A673 (cell line): ENCODE measurements around the gene IRGC. TPM values are rescaled to one million over a fixed set of nuclear protein-coding genes. Genes with fewer than 3 reads are reported as not detected.

ENCODE experiments used
- BruUV-seq: library from RNA; stranded (reverse); fragments of 400-500 nt; replicated peaks from 2 replicates; lab custom pipeline; 2021; lab: Mats Ljungman, UMichigan
- CTCF ChIA-PET: fragments of 300-600 bp; sonication (Branson Sonifier 250); formaldehyde crosslinking; loops from one replicate; lab custom pipeline; 2022; ENCODE audit warnings: antibody characterized with exemption; lab: Charles Lee
- POLR2A ChIA-PET: fragments of 300-600 bp; sonication (Branson Sonifier 250); formaldehyde crosslinking; loops from one replicate; lab custom pipeline; 2022; ENCODE audit warnings: antibody characterized with exemption; ENCODE audit not compliant: low non-redundant PET; lab: Charles Lee
- DNase-seq: peaks from one replicate; pipeline ENCODE4 v3.0.0-alpha.2; 2015; ENCODE audit warnings: low spot score
- H3K27ac ChIP-seq: fragments of 200-600 bp; sonication (generic); 2 replicates; pipeline ENCODE4 v1.5.1; 2016; ENCODE audit warnings: mixed run types, low read depth, mild to moderate bottlenecking, mixed read lengths, antibody characterized with exemption, low read length; ENCODE audit not compliant: poor library complexity, severe bottlenecking
- H3K27me3 ChIP-seq: fragments of 200-600 bp; sonication (generic); replicated peaks from 2 replicates; pipeline ENCODE4 v1.6.1; 2017; ENCODE audit warnings: mixed run types, low read depth, mild to moderate bottlenecking, mixed read lengths, antibody characterized with exemption, low read length; ENCODE audit not compliant: insufficient read depth, poor library complexity
- H3K36me3 ChIP-seq: fragments of 200-600 bp; sonication (generic); 2 replicates; pipeline ENCODE4 v1.6.1; 2016; ENCODE audit warnings: mixed run types, mild to moderate bottlenecking, mixed read lengths, antibody characterized with exemption, low read length; ENCODE audit not compliant: insufficient read depth, poor library complexity, severe bottlenecking
- H3K4me1 ChIP-seq: fragments of 200-600 bp; sonication (generic); 2 replicates; pipeline ENCODE4 v1.6.1; 2017; ENCODE audit warnings: mixed run types, mild to moderate bottlenecking, mixed read lengths, antibody characterized with exemption, low read length; ENCODE audit not compliant: insufficient read depth, poor library complexity, severe bottlenecking
- H3K4me3 ChIP-seq: fragments of 200-600 bp; sonication (generic); 2 replicates; pipeline ENCODE4 v1.5.1; 2016; ENCODE audit warnings: low read depth, mixed run types, mild to moderate bottlenecking, mixed read lengths, low read length; ENCODE audit not compliant: poor library complexity, severe bottlenecking
- H3K9me3 ChIP-seq: fragments of 200-600 bp; sonication (generic); 2 replicates; pipeline ENCODE4 v1.6.1; 2016; ENCODE audit warnings: mixed run types, low read depth, mild to moderate bottlenecking, mixed read lengths, antibody characterized with exemption, low read length; ENCODE audit not compliant: poor library complexity, severe bottlenecking
- CTCF ChIP-seq: fragments of 300-800, 200-600 bp; sonication (generic); conservative IDR thresholded peaks from 2 replicates; pipeline ENCODE4 v1.5.1; 2017; ENCODE audit warnings: low read depth, mild to moderate bottlenecking, antibody characterized with exemption, low read length, moderate library complexity, mixed read lengths
- EZH2 ChIP-seq: fragments of 200-600 bp; sonication (generic); IDR thresholded peaks from 2 replicates; pipeline ENCODE4 v1.6.1; 2017; ENCODE audit warnings: borderline replicate concordance, low read depth, mild to moderate bottlenecking, mixed read lengths, antibody characterized with exemption, low read length; ENCODE audit not compliant: poor library complexity, severe bottlenecking
- intact Hi-C: fragments of 100-400 bp; cut with micrococcal nuclease; formaldehyde crosslinking; loops from one replicate; pipeline ENCODE4 v1.10.0; 2022; ENCODE audit not compliant: unreplicated experiment
- total RNA-seq: library from RNA; stranded (reverse); gene quantifications from 2 replicates; pipeline ENCODE4 v1.2.3, GENCODE V29; 2021

IRGC gene
- total RNA-seq, 1 experiment from 2014 or later = not detected

GRCh38 chr19:43751466-43752220 is 35.8 kb downstream of the IRGC start:
- TF ChIP-seq CTCF = no peak
- TF ChIP-seq EZH2 = no peak
- Histone ChIP-seq H3K9me3 (no peaks in the 10 kb centered on the region), H3K36me3 (peaks cover 50% of the 10 kb centered on the region), H3K27ac (no peak overlapping the region), H3K4me3 (no peak overlapping the region), H3K27me3 (no peaks in the 10 kb centered on the region), H3K4me1 (peaks cover 11% of the 10 kb centered on the region)
- POLR2A ChIA-PET = no interaction called here
- no TSS peak for BruUV-seq
- DNase-seq = no peak
- CTCF ChIA-PET = no interaction called here
- intact Hi-C loops = no loop called here

DNA sequence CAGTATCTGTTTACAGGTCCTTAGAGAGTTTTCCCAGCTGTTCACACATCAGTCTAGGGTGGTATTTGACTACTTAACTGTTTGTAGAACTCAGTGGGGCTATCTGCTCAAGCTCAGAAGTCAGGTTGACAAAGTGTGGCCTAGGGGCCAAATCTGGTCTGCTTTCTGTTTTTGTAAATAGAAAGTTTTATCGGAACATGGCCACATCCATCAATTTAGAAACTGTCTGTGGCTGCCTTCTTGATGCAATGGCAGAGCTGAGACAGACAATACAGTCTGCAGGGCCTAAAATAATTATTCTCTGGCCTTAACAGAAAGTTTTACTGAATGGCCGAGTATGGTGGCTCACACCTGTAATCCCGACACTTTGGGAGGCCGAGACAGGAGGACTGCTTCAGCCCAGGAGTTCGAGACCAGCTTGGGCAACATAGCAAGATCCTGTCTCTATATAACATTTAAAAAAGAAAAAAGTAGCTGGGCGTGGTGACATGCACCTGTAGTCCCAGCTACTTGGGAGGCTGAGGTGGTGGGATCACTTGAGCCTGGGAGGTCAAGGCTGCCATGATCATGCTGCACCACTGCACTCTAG is 36.5 kb downstream of the IRGC start:
- H3K36me3 ChIP-seq = peaks cover 43% of the 10 kb centered on the region
- H3K27ac ChIP-seq = no peak overlapping the region
- H3K9me3 ChIP-seq = no peaks in the 10 kb centered on the region
- ChIA-PET CTCF (interaction anchor here (0.6 kb wide), 1 partner anchor 238 kb away, joined by 3 read pairs; no protein-coding TSS in a partner anchor), POLR2A (no interaction called here)
- no peaks in the 10 kb centered on the region for H3K27me3 ChIP-seq
- H3K4me3 ChIP-seq = no peak overlapping the region
- intact Hi-C loops = no loop called here
- H3K4me1 ChIP-seq = peaks cover 11% of the 10 kb centered on the region
- BruUV-seq = no TSS peak
- DNase-seq = no peak
- no peak for TF ChIP-seq CTCF
- TF ChIP-seq EZH2 = no peak

DNA sequence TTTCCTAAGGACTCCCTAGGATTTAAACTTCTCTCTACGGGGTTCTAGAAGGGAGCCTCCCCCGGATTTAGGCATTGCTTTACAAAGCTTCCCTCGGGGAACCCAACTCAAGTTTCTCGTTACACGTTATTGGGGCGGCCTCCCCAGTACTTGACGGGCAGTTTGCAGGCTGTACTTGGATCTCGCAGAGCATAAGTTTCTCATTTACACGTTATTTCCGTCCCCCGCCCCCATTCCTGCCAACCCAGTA is 38.3 kb downstream of the IRGC start:
- TF ChIP-seq CTCF (no peak), EZH2 (no peak)
- Histone ChIP-seq H3K27me3 (no peaks in the 10 kb centered on the region), H3K9me3 (no peaks in the 10 kb centered on the region), H3K36me3 (peaks cover 25% of the 10 kb centered on the region), H3K4me1 (peaks cover 11% of the 10 kb centered on the region), H3K4me3 (peak overlapping the region; percentile 67), H3K27ac (peak overlapping the region; percentile 98)
- no peak for DNase-seq
- no TSS peak for BruUV-seq
- CTCF ChIA-PET = interaction anchor here (0.6 to 1.5 kb wide), 3 partner anchors 9 to 204 kb away, joined by 3 to 9 read pairs (median 4); no protein-coding TSS in a partner anchor
- intact Hi-C loops = no loop called here
- POLR2A ChIA-PET = interaction anchor here (0.6 to 0.8 kb wide), 3 partner anchors 8 to 44 kb away, joined by 4 to 5 read pairs (median 4); no protein-coding TSS in a partner anchor
